Rectal smooth muscle tissue (tissue), 1 donor: ENCODE results near the gene GRID1.

Experiments
- H3K27ac ChIP-seq: one replicate; pipeline ENCODE4 v1.7.0; 2013; ENCODE audit warnings: low read depth, low read length, inconsistent platforms
- H3K27me3 ChIP-seq: one replicate; pipeline ENCODE4 v1.7.0; 2013; ENCODE audit warnings: low read length; ENCODE audit not compliant: control insufficient read depth, insufficient read depth
- H3K36me3 ChIP-seq: one replicate; pipeline ENCODE4 v1.7.0; 2013; ENCODE audit warnings: low read length; ENCODE audit not compliant: control insufficient read depth, insufficient read depth
- H3K4me1 ChIP-seq: one replicate; pipeline ENCODE4 v1.7.0; 2013; ENCODE audit warnings: low read length; ENCODE audit not compliant: control insufficient read depth, insufficient read depth
- H3K4me3 ChIP-seq: one replicate; pipeline ENCODE4 v1.7.0; 2013; ENCODE audit warnings: low read length
- H3K9ac ChIP-seq: one replicate; pipeline ENCODE4 v1.7.0; 2013; ENCODE audit warnings: low read length

Gene GRID1

DNA sequence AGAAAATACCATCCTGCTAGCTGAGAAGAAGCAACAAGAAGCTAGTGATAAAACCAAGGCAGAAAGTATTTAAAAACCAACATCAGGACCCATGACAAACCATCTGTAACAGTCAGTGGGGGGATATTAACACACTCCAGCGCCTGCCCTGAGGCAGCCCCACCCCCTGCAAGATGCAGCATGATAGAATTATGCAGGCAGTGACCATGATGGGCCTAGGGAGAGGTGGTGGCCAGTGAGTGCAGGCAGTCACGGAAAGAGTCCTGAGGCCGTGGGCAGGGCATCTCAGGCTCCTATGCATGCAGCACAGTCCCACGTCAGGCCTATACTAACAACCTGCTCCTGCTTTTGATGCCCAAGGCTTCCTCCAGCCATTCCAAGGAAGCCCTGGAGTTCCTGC lies 686.9 kb downstream of the GRID1 start:
- H3K27ac ChIP-seq, result no peak overlapping the region
- no peaks in the 10 kb centered on the region for H3K36me3 ChIP-seq
- H3K9ac ChIP-seq, result no peak overlapping the region
- H3K4me3 ChIP-seq, result no peak overlapping the region
- no peaks in the 10 kb centered on the region for H3K27me3 ChIP-seq
- H3K4me1 ChIP-seq, result no peaks in the 10 kb centered on the region

DNA sequence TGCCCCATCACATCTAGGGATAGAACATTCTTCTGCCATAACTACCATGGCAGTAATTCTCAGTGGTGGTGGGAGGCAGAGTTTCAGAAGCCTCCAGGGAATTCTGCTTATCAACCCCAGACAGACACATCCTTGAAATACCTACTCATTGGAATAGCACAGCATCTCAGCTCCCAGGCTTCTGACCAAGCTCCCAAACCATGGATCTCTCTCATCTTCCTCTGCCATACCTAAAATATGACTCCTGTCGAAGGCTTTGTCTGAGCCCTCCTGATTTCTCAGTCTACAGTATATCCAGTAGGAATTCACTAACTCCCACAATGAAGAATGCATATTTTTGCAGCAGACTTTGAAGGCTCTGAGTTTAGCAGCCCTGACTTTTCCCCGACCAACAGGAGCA lies 687.5 kb downstream of the GRID1 start:
- H3K27ac ChIP-seq, result no peak overlapping the region
- no peak overlapping the region for H3K9ac ChIP-seq
- H3K36me3 ChIP-seq, result no peaks in the 10 kb centered on the region
- no peaks in the 10 kb centered on the region for H3K27me3 ChIP-seq
- H3K4me1 ChIP-seq, result no peaks in the 10 kb centered on the region
- H3K4me3 ChIP-seq, result no peak overlapping the region

DNA sequence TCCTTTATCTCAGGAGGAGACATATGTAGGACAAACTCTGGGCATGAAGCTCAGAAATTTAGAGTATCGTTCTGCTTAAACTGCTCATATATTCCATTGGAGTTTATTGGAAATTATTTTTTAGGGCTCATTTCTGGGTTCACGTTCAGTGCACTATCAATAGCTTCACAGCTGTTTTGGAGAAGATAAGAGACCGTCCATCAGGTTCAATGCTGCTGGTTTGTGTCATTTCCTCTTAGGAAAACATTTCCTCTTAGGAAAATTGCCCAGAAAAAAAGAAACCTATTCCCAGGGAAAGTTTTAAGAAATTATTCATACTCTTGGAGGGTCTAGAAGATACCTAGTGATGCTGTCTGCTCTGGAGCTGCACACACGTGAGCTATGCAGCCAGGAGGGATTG lies 691.7 kb downstream of the GRID1 start:
- H3K27ac ChIP-seq, result no peak overlapping the region
- H3K4me3 ChIP-seq, result no peak overlapping the region
- H3K4me1 ChIP-seq, result no peaks in the 10 kb centered on the region
- H3K36me3 ChIP-seq, result no peaks in the 10 kb centered on the region
- no peaks in the 10 kb centered on the region for H3K27me3 ChIP-seq
- no peak overlapping the region for H3K9ac ChIP-seq

DNA sequence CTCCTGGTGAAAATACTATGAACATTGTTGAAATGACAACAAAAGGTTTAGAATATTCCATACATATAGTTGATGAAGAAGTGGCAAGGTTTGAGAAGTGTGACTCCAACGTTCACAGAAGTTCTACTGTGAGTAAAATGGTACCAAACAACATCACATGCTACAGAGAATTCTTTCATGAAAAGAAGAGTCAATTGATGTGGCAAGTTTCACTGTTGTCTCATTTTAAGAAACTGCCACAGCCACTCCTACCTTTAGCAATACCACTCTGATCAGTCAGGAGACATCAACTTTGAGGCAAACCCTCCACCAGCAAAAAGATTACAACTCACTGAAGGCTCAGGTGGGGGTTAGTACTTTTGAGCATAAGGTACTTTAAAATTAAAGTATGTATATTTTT lies 693.3 kb downstream of the GRID1 start:
- no peak overlapping the region for H3K9ac ChIP-seq

DNA sequence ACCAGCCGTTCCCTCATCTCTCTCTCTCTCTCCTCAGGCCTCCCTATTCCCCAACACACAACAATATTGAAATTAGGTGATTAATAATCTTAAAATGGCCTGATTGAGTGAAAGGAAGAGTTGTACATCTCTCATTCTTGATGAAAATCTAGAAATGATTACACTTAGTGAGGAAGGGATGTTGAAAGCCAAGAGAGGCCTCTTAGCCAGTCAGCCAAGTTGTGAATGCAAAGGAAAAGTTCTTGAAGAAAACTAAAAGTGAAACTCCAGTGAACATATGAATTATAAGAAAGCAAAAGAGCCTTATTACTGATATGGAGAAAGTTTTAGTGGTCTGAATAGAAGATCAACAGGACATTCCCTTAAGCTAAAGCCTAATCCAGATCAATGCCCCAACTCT lies 695.1 kb downstream of the GRID1 start:
- Histone ChIP-seq H3K36me3 (no peaks in the 10 kb centered on the region), H3K4me1 (no peaks in the 10 kb centered on the region), H3K27ac (no peak overlapping the region), H3K27me3 (no peaks in the 10 kb centered on the region), H3K9ac (no peak overlapping the region), H3K4me3 (no peak overlapping the region)

More for the DNA sequence above, 693.3 kb downstream of the GRID1 start:
- Histone ChIP-seq H3K4me3 (no peak overlapping the region), H3K4me1 (no peaks in the 10 kb centered on the region), H3K27ac (no peak overlapping the region), H3K36me3 (no peaks in the 10 kb centered on the region), H3K27me3 (no peaks in the 10 kb centered on the region)

DNA sequence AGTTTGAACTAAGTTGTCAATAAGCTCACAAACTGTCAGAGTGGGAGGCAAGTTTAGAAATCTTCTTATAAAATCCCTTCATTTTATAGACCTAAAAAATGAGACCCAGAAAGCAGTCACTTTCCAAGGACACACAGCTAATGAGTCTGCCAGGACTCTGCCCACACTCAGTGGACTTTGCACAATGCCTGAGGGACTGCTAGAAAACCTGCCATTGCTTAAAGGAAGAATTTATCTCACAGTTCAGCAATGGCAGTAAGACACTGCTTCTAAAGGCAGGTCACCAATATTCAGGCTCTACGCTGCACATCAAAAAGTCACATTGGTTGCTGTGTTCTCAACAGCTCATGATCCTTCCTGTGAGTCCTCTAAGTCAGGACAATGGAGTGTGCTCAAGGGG lies 698.1 kb downstream of the GRID1 start:
- Histone ChIP-seq H3K36me3 (no peaks in the 10 kb centered on the region), H3K4me1 (no peaks in the 10 kb centered on the region), H3K4me3 (no peak overlapping the region), H3K9ac (no peak overlapping the region), H3K27ac (no peak overlapping the region), H3K27me3 (no peaks in the 10 kb centered on the region)

DNA sequence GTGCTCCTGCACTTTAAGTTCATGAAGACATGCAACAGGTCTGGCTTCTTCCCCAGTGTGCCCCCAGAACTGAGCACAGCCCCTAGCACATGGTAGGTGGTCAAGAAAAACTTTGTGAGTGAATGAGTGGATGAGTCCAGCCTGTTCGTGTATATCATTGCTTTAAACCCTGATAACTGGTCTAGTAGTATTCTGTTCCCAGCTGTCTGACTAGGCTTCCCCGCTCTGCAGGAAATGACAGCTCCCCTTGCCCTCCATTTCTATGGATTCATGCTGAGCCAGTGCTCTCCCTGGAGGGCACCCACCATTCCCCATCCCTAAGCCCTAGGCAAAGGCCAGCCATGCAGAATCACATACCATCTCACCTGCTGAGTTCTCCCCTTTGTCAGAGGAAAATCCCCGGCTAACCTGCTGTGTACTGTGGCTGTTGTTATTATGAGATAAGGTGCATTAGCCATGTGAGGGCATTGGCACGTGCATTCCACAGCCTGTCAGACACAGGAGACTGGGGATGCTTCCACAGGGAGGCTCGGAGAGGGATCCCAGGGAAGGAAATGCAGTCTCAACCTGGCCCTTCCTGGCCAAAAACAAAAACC lies 698.9 kb downstream of the GRID1 start:
- Histone ChIP-seq H3K4me1 (no peaks in the 10 kb centered on the region), H3K36me3 (no peaks in the 10 kb centered on the region), H3K4me3 (no peak overlapping the region), H3K27me3 (no peaks in the 10 kb centered on the region), H3K27ac (no peak overlapping the region), H3K9ac (no peak overlapping the region)

DNA sequence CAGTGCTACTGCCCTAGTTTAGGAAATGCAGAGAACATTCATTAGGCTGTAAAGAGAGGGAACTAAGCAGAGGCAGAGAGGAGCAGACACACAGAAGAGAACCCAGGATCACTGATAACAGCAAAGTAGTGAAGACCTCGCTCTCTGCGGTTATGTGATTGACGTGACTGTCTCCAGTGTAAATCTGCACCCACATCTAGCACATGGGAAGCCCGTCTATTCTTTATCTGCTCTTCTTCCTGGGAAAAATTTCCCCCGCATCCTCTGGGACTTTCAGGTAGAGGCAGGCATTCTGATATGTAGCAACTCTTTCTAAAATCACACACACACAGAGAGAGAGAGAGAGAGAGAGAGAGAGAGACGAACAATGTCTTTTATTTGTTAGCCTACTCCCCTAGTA lies 699.6 kb downstream of the GRID1 start:
- Histone ChIP-seq H3K27ac (no peak overlapping the region), H3K9ac (no peak overlapping the region), H3K4me1 (no peaks in the 10 kb centered on the region), H3K27me3 (no peaks in the 10 kb centered on the region), H3K36me3 (no peaks in the 10 kb centered on the region), H3K4me3 (no peak overlapping the region)

DNA sequence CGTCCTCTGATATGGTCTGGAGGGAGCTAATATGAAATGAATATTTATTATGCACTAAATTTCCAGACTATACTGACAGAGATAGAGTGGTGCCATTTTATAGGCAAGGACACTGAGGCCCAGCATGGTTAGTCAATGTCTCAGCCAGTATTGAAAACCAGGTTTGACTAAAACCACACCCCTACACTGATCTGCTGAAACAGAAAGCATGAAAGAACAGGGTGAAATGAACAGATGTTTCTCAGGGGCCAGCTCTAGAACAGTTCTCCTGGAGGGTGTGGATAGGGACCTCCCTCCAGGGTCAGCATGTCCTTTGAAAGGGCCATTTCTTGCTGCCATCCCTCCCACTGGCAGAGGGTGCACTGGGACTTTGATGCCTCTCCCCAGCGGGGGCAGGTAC lies 700.5 kb downstream of the GRID1 start:
- Histone ChIP-seq H3K27ac (no peak overlapping the region), H3K9ac (no peak overlapping the region), H3K27me3 (no peaks in the 10 kb centered on the region), H3K36me3 (no peaks in the 10 kb centered on the region), H3K4me1 (no peaks in the 10 kb centered on the region), H3K4me3 (no peak overlapping the region)

DNA sequence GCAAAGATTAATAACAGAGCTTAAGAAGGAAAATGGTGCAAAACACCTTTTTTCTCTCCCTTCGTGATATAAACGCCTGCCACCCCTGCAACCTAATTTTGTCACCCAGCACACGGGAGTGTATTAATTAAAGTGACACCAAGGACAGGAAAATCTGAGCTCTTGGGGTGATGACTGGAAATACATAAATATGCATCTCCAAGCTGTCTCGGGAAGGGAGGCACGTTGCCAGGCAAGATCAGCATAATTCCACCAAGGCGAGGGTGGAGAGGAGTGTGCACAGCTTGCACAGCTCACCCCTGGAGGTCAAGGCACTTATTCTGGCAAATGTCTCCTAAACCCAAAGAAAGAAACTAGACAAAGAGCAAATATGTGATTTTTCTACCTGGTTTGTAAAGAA lies 700.9 kb downstream of the GRID1 start:
- Histone ChIP-seq H3K4me3 (no peak overlapping the region), H3K4me1 (no peaks in the 10 kb centered on the region), H3K9ac (no peak overlapping the region), H3K27ac (no peak overlapping the region), H3K36me3 (no peaks in the 10 kb centered on the region), H3K27me3 (no peaks in the 10 kb centered on the region)

DNA sequence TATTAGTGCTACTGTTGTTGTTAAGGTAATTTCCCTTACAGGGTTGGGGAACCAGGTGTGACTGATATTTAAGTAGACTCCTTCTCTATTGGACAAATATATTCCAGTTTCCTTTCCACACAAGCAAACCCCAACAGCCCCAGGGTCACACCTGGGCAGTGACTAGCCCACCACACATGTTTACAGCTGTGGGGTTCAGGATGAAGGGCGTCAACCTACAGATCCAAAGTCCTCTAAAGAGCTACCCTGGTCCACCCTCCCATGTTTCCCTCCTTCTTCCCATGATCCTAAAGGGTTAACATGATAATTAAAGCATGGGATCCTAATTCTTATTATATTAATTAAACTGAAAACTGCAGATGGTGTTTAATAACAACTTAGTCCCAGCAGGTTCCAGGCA lies 701.5 kb downstream of the GRID1 start:
- Histone ChIP-seq H3K36me3 (no peaks in the 10 kb centered on the region), H3K4me3 (no peak overlapping the region), H3K4me1 (no peaks in the 10 kb centered on the region), H3K9ac (no peak overlapping the region), H3K27me3 (no peaks in the 10 kb centered on the region), H3K27ac (no peak overlapping the region)

DNA sequence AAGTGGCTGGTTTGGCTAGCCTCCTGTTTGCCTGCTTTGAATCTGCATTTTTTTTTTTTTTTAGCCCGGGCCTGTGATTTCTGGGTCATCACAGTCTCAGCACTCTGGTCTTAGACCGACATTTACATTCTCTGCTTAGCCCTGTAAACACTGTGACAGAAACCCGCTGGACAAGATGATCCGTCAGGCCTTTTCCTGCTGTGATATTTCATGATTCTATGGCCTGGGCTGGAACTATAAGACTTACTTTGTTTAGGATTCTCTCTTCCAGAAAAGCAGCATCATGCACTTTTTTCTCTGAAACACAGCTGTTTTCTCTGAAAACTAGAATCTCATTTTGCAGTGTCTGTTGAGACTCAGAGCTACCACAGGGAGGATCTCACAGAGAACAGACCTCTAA lies 705.5 kb downstream of the GRID1 start:
- Histone ChIP-seq H3K27ac (no peak overlapping the region), H3K36me3 (no peaks in the 10 kb centered on the region), H3K4me3 (no peak overlapping the region), H3K27me3 (no peaks in the 10 kb centered on the region), H3K9ac (no peak overlapping the region), H3K4me1 (no peaks in the 10 kb centered on the region)

DNA sequence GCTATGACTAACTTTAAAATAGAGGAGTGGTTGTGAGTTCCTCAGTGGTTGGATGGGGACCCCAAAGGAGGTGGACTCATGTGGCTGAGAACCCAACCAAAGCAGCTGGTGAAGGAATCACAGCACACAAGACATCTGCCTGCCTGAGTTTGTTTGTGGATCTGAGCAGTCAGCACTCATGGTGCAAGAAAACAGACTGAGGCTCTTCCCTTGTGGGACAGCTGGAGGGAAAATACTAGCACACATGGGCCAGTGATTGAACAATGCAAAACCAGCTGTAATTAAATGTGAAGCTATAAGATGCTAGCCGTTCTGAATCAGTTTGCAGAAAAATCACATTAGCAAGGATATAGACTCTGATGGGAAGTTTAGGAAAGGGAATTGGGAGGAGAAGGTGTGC lies 707.3 kb downstream of the GRID1 start:
- Histone ChIP-seq H3K27me3 (no peaks in the 10 kb centered on the region), H3K4me3 (no peak overlapping the region), H3K36me3 (no peaks in the 10 kb centered on the region), H3K4me1 (no peaks in the 10 kb centered on the region), H3K27ac (no peak overlapping the region), H3K9ac (no peak overlapping the region)
